Subcutaneous abdominal adipose tissue (tissue), 5 donors: ENCODE measurements around the gene CPLANE2.
"Not testable (repeated sequence)": the region's sequence is repeated elsewhere in the genome, so short reads cannot be mapped to it uniquely, and the experiment has no call there.

Experiments
- H3K27ac ChIP-seq: one replicate; pipeline ENCODE4 v1.7.0; 2013; ENCODE audit warnings: low read depth, mild to moderate bottlenecking, inconsistent platforms, low read length, moderate library complexity
- H3K27me3 ChIP-seq, 5 donors: one replicate each; pipeline ENCODE4 v1.7.0; 2013; ENCODE audit warnings: low read length in 5 of 5, inconsistent platforms in 1 of 5; ENCODE audit not compliant: control insufficient read depth in 5 of 5, insufficient read depth in 4 of 5
- H3K36me3 ChIP-seq, 5 donors: one replicate each; pipeline ENCODE4 v1.7.0; 2013; ENCODE audit warnings: low read length in 5 of 5; ENCODE audit not compliant: control insufficient read depth in 5 of 5, insufficient read depth in 5 of 5
- H3K4me1 ChIP-seq, 5 donors: one replicate each; pipeline ENCODE4 v1.7.0; 2013; ENCODE audit warnings: low read length in 5 of 5, mild to moderate bottlenecking in 3 of 5, moderate library complexity in 1 of 5; ENCODE audit not compliant: control insufficient read depth in 5 of 5, insufficient read depth in 5 of 5
- H3K4me3 ChIP-seq, 5 donors: one replicate each; pipeline ENCODE4 v1.7.0; 2013; ENCODE audit warnings: low read length in 5 of 5, low read depth in 1 of 5
- H3K9ac ChIP-seq, 5 donors: one replicate each; pipeline ENCODE4 v1.7.0; 2013; ENCODE audit warnings: low read length in 5 of 5, mild to moderate bottlenecking in 4 of 5, moderate library complexity in 3 of 5
- H3K9me3 ChIP-seq, 5 donors: one replicate each; pipeline ENCODE4 v1.7.0; 2013; ENCODE audit warnings: low read length in 5 of 5; ENCODE audit not compliant: control insufficient read depth in 5 of 5
- donor health status: healthy.
- donor health status: healthy.
- donor health status: healthy.
- donor health status: healthy.
- donor health status: healthy.

Gene CPLANE2

GRCh38 chr1:16219968-16220500 lies 16.9 kb downstream of the CPLANE2 start:
- no peak overlapping the region for H3K4me3 ChIP-seq

DNA sequence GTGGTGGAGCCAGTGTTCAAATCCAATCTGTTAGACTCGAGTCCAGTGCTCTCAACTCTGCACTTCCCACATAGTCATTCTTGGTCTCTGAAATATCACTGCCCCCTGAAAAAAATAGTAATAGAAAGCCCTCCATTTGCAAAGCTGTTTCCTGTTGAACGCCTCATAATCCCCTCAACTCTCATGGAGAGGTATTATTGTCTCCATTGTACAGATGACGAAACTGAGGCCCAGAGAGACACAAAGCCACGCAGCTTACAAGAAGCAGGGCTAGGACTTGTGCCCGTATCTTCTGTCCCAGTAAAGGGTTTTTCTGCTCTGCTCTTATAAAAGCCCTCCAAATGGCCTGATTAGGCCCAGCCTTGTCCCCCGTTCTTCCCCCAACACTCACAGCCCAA lies 18.3 kb downstream of the CPLANE2 start:
- Histone ChIP-seq H3K27ac (no peak overlapping the region), H3K4me1 (peaks cover 0 to 22% (median 20%) of the 10 kb centered on the region in 5 donors), H3K4me3 (no peak overlapping the region), H3K27me3 (no peaks in the 10 kb centered on the region), H3K36me3 (no peaks in the 10 kb centered on the region), H3K9ac (no peak overlapping the region), H3K9me3 (no peaks in the 10 kb centered on the region)

More at GRCh38 chr1:16219968-16220500, 16.9 kb downstream of the CPLANE2 start:
- H3K27ac ChIP-seq = no peak overlapping the region
- no peak overlapping the region for H3K9ac ChIP-seq
- no peaks in the 10 kb centered on the region for H3K9me3 ChIP-seq
- H3K27me3 ChIP-seq = peaks cover 0 to under 1% (median 0%) of the 10 kb centered on the region in 5 donors
- peaks cover 0 to 22% (median 20%) of the 10 kb centered on the region in 5 donors for H3K4me1 ChIP-seq
- H3K36me3 ChIP-seq = no peaks in the 10 kb centered on the region

DNA sequence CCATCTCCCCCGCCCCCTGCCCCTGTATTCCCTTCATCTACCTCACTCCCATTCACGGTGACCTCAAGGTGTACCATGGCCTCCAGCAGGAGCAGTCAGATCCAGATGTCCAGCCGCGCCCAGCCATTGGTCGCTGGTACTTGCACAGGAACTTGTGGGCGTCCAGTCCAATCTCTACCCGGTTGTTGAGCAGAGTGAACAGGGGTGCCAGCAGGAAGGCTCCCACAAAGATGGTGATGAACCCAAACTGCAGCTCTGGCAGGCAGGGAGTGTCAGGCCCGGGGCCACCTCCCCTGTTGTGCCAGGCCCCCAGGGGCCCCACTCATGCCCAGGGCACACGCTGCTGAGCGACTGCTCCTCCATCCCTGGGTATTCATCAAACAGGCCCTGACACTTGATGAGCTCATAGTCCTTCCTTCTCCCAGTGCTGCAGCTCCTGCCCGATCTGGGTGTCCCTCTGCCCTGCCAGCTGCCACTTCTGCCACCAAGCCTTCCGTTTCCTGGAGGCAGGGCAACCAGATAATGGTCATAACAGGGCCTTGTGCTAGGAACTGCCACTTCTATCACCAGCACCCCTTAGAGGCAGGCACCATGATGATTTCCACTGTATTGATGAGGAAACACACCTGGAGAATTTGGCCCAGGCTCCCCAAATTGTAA lies 18.8 kb downstream of the CPLANE2 start:
- Histone ChIP-seq H3K27ac (no peak overlapping the region), H3K36me3 (no peaks in the 10 kb centered on the region), H3K9me3 (no peaks in the 10 kb centered on the region), H3K4me3 (peak overlapping the region in 2 of 5 donors; percentile 55 to 77), H3K4me1 (peaks cover 0 to 22% (median 20%) of the 10 kb centered on the region in 5 donors), H3K9ac (peak overlapping the region in 1 of 5 donors; percentile 36), H3K27me3 (no peaks in the 10 kb centered on the region)

- Histone ChIP-seq H3K27me3 (no peaks in the 10 kb centered on the region), H3K4me1 (peaks cover 0 to 22% (median 20%) of the 10 kb centered on the region in 5 donors), H3K9me3 (no peaks in the 10 kb centered on the region), H3K4me3 (peak overlapping the region; percentile 66 to 86 (median 78)), H3K9ac (peak overlapping the region in 4 of 5 donors; percentile 40 to 75 (median 62)), H3K27ac (no peak overlapping the region), H3K36me3 (no peaks in the 10 kb centered on the region)
Observed at GRCh38 chr1:16217061-16217785, 19.8 kb downstream of the CPLANE2 start.

DNA sequence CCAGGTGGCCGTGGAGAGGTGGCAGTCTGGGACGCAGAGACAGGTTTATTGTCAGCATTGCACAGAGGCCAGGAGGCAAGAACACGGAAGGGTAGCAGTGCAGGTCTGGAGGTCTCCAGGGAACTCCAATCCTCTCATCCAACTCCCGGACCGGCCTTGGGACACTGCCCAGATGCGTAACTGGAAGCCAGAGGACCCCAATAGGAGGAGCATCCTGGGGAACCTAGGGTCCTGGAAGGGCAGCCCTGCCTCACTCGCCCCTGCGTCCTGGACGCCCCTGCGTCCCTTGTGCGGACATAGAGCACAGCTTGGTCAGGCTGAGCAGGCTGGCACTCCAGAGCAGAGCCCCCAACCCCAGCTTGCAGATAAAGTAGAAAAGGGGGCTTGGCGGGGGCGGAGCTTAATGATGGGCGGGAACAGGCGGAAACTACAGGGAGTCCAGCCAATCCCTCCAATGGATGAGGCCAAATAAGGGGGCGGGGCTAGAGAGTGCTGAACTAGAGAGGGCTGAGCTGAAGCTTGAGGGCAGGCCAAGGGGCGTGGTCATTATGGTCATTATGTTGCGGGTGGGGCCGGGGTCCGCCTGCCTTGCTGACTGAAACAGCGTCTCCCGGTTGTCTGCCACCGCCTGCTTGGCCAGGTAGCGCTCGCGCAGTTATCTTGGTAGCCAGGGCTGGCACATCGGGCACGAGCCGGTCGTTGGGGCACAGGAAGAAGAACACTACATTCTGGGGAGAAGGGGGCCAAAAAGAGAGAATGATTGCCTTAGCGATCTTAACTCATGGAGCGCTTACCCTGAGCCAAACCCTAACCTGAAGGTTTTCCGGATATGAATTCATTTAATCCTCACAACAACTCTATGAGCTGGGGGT lies 20.9 kb downstream of the CPLANE2 start:
- no peak overlapping the region for H3K27ac ChIP-seq
- H3K4me1 ChIP-seq = peaks cover 0 to 22% (median 20%) of the 10 kb centered on the region in 5 donors
- H3K4me3 ChIP-seq = peak overlapping the region; percentile 63 to 86 (median 78)
- H3K9me3 ChIP-seq = no peaks in the 10 kb centered on the region
- H3K27me3 ChIP-seq = no peaks in the 10 kb centered on the region
- peak overlapping the region in 3 of 5 donors; percentile 27 to 75 (median 70) for H3K9ac ChIP-seq
- H3K36me3 ChIP-seq = no peaks in the 10 kb centered on the region

- H3K4me1 ChIP-seq = peaks cover 0 to 22% (median 20%) of the 10 kb centered on the region in 5 donors
Observed at GRCh38 chr1:16215240-16215639, 21.7 kb downstream of the CPLANE2 start.

DNA sequence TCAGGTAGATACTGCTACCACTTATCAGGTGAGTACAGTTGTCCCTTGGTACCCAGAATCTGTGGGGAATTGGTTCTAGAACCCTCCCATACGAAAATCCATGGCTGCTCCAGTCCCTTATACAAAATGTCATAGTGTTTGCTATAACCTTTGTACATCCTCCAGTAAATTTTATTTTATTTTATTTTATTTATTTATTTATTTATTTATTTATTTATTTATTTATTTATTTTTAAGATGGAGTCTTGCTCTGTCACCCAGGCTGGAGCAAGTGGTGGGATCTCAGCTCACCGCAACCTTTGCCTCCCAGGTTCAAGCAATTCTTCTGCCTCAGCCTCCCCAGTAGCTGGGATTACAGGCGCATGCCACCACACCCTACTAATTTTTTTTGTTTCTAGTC lies 23.4 kb downstream of the CPLANE2 start:
- H3K4me1 ChIP-seq = peaks cover 0 to 22% (median 20%) of the 10 kb centered on the region in 5 donors
- H3K4me3 ChIP-seq, H3K9me3 ChIP-seq, H3K27me3 ChIP-seq, H3K27ac ChIP-seq, H3K9ac ChIP-seq, H3K36me3 ChIP-seq: not testable (repeated sequence)

More at GRCh38 chr1:16215240-16215639, 21.7 kb downstream of the CPLANE2 start:
- H3K36me3 ChIP-seq, H3K27me3 ChIP-seq, H3K27ac ChIP-seq, H3K9me3 ChIP-seq, H3K9ac ChIP-seq, H3K4me3 ChIP-seq: not testable (repeated sequence)

DNA sequence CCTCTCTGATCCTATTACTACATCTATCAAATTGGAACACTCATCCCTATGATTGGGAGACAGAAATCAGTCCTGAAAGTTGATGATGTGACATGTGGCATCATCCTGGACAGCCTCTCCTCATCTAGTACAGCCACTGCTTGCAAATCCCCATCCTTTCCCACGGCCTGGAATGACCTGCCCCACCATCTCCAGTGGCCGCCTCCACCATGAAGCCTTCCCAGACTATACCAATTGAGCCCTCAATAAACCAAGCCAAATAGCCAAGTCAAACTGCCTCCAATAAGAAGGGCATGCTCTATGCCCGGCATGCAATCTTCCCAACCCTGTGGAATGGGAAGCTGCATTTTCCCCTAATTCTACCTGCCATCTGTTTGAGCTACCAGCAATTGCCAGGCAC lies 24.0 kb downstream of the CPLANE2 start:
- Histone ChIP-seq H3K4me1 (peaks cover 0 to 22% (median 20%) of the 10 kb centered on the region in 5 donors), H3K27me3 (no peaks in the 10 kb centered on the region), H3K9ac (no peak overlapping the region), H3K9me3 (no peaks in the 10 kb centered on the region), H3K27ac (no peak overlapping the region), H3K4me3 (no peak overlapping the region), H3K36me3 (no peaks in the 10 kb centered on the region)

- no peak within 1 kb of the TSS for H3K9ac ChIP-seq
- peaks cover 0 to 19% (median 18%) of the 10 kb centered on the region in 5 donors for H3K4me1 ChIP-seq
- no peaks in the 10 kb centered on the region for H3K27me3 ChIP-seq
- H3K9me3 ChIP-seq = no peaks in the 10 kb centered on the region
- H3K36me3 ChIP-seq = no peaks in the 10 kb centered on the region
- no peak within 1 kb of the TSS for H3K4me3 ChIP-seq
- H3K27ac ChIP-seq = no peak within 1 kb of the TSS
Observed at GRCh38 chr1:16212251-16212961, 24.6 kb downstream of the CPLANE2 start, which contains the start of gene ARHGEF19. Gene ARHGEF19, minus strand, starts transcription at chr1:16212652. Its CDS starts 3,598 bp downstream, at chr1:16209054.
